GM12892 (cell line): Measurements from ENCODE around the gene FOXRED2.

ENCODE experiments used
- POLR2A ChIP-seq: IDR thresholded peaks from 2 replicates; pipeline ENCODE4 v1.6.1; 2011; ENCODE audit warnings: low read depth, low read length, control low read depth
- POLR2AphosphoS5 ChIP-seq: IDR thresholded peaks from 2 replicates; pipeline ENCODE4 v1.6.1; 2011; ENCODE audit warnings: low read depth, low read length, control low read depth

DNA sequence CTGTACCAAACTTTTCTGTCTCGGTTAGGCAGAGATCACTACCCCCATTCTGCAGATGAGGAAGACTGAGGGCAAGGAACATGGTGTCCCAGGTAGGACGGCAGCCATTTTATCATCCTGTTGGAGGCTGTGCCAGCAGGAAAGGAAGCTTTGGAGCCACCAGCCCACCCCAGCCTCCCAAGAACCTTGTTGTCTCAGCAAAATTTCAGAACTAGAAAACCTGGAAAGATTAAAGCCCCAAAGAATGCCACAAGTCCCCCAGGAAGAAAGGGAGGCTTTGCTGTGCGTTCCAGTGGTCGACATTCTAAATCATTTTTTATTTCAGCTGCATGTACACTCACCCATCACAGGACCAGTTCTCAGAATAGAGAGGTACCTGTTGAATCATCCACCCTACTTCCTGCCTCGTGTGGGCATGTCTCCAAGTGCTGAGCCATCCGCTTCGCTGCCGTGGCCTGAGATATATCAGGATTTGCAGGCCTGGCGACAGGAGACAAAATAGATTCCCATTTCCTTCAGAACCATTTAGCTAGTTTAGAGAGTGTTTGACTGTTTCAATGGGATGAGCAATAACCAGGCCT lies 35.1 kb upstream of the FOXRED2 start:
- TF ChIP-seq POLR2AphosphoS5, result no peak
- no peak for TF ChIP-seq POLR2A
